ENCODE measurements around the gene FRYL.
"Not testable (repeated sequence)": the region's sequence is repeated elsewhere in the genome, so short reads cannot be mapped to it uniquely, and the experiment has no call there.

The FRYL gene

DNA sequence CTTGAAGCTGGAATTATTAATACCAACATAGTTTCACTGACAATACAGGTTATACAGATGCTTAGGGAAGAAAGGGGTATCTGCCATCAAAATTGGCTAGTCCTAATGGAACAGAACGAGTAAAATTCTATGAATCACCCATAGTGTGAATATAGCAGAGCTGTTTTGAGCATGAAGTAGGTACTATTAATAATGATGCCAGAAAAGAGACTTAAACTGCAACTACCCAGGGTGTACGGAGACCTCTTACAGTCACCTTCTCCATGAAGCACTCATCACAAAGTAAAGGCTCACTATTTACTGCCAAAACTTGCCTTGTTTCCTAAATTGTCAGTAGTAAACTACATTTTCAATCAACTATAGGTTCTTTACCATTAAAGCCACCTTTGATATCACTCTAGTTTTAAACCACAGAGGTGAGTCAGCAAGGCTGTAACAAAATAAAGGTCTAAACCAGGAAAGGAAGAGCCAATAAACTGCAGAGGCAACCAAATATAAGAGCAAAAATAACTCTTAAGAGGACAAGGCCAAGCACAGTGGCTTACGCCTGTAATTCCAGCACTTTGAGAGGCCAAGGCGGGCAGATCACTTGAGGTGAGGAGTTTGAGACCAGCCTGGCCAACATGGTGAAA, 114.4 kb downstream of the FRYL start:
- no peak for DNase-seq (ENCODE audit: low read depth in 1 of 2, low spot score in 1 of 2)

- DNase-seq (ENCODE audit: low read depth in 1 of 2, low spot score in 1 of 2) = no peak
Observed at GRCh38 chr4:48664938-48665337, 115.1 kb downstream of the FRYL start.

- DNase-seq (ENCODE audit: low read depth in 1 of 2, low spot score in 1 of 2) = no peak
Observed at GRCh38 chr4:48661391-48661790, 118.7 kb downstream of the FRYL start.

DNA sequence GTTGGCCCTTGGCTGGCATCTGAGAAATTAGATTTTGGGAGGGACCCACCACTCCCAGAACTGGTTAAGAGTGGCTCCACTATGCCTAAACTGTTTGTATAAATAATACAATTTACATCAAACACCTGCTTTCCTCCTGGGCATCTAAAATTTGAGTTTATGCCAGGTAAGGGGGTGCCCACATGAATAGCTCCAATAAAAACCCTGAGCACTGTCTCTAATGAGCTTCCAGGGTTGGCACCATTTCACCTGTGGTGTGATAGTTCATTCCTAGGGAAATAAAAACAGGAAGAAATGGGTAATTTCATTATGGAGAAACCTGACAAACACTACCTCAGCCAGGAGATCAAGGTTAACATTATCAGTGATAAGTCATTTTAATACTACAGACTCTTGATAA, 119.7 kb downstream of the FRYL start:
- DNase-seq (ENCODE audit: low read depth in 1 of 2, low spot score in 1 of 2) = no peak

DNA sequence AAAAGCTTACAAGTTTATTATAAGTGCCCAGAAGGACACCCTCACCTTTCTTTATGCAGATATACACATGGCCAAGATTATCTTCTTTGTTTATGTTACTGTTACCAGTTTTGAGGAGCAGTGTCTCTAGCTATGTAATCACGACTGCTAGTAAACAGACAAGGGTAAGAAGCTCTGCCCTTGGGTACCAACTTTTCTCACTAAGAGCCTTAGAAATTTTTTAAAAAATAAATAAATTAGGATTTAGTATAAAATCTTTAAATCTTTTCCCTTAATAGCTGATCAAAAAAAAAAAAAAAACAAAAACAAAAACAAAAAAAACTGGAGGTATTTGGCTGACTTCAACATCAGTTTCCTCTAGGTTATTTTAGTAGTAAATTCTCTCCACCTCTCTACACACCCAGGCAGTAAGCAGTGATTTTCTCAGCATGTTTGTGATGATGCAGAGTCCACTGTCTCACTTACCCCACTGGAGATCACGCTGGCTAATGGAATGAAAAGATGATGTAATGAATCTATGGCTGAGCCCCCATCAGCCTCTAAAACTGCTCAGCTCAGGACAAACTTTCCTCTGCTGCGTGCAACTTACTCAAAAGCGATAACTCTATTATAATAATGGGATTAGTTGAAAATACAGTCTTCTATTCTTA, 125.9 kb downstream of the FRYL start:
- DNase-seq (ENCODE audit: low read depth in 1 of 2, low spot score in 1 of 2) = no peak

DNA sequence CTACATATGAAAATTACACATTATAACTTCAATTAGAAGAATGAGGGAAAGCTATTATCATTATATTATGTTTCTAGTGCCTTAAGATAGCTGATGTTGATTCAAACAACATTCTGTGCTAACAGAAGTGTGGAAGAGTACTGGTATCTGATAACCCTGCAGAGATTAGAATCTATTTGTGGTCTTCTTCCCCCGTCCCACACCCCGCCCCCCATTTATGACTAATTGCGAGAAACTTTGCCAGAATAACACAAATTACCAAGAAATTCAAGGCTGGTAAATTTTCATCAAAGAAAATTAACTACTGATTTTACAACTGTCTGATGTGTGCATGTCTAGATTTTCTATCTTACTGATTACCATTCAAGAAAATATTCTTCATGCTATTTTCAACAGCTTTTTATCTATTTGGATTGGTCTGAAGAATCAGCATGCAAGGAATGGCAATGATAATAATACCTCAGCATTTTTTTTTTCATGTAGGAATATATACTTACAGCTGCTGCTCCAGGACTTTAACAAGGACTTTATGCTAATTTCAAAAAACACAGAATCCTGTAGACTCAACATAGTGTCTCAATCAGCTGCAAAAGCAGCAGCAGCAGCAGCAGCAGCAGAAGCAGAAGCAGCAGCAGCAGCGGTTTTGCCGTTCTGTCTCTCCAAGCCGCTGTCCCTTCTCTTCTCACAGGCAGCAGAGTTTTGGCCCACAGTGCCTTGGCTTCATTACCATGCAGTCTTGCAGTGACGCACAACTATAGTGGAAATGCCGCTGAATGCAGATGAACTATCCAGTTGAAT, 126.7 kb downstream of the FRYL start:
- DNase-seq (ENCODE audit: low read depth in 1 of 2, low spot score in 1 of 2) = peak in 1 of 2 donors; percentile 16

DNA sequence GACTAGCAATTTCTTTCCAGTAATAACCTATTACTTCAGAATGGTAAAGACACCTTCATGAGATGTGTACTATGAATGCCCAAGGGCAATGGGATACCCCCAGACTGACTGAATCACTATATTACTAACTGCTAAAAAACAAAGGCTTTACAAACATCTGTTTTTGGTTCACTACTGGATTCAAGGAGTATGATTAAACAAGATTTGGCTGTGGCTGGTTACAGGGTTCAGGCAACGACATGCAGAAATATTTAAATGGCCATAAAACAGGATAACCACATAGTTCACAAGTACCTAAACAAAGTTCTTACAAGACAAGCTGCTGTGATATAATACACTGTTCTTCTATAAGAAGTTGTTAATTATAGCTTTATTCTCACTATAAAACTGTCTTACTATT, 128.2 kb downstream of the FRYL start:
- no peak for DNase-seq (ENCODE audit: low read depth in 1 of 2, low spot score in 1 of 2)

GRCh38 chr4:48649505-48649904, 130.6 kb downstream of the FRYL start:
- no peak for DNase-seq (ENCODE audit: low read depth in 1 of 2, low spot score in 1 of 2)

GRCh38 chr4:48645225-48645794, 134.8 kb downstream of the FRYL start:
- no peak for DNase-seq (ENCODE audit: low read depth in 1 of 2, low spot score in 1 of 2)

GRCh38 chr4:48642421-48643374, 137.4 kb downstream of the FRYL start:
- no peak for DNase-seq (ENCODE audit: low read depth in 1 of 2, low spot score in 1 of 2)

DNA sequence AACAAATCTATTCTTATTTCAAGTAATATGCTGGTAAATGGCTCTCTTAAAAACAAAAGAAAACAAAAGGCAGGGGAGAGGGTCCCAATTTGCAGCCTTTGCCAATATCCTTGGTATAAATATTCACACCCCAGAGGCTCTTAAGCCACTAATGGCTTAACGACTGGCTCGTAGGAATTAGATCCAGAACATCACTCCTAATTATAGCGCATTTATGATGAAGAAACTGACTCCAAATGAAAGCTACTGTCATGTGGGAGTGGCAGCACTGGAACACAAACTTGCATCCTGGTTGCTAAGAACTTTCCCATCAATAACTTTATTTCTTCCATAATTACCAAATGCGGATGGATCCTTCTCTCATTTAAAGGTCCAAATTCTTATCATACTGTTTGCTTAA, 138.7 kb downstream of the FRYL start:
- no peak for DNase-seq (ENCODE audit: low read depth in 1 of 2, low spot score in 1 of 2)

DNA sequence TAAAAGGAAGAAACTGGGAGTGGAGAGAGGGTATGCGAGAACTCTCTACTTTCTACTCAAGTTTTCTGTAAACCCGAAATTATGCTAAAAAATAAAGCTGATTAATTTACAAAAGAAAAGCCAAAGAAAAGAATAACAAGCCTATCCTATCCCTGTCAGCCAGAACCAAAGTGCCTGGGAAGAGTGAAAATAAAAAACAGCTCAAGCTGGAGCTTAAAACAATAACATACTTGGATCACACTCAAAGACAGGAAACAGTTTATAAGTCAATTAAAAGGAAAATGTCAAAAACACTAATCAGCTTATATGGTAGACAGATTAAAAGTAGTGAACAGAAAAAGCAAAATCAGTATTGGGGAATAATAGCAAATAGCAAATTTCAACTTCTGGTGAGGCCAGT, 139.4 kb downstream of the FRYL start:
- DNase-seq (ENCODE audit: low read depth in 1 of 2, low spot score in 1 of 2) = no peak

DNA sequence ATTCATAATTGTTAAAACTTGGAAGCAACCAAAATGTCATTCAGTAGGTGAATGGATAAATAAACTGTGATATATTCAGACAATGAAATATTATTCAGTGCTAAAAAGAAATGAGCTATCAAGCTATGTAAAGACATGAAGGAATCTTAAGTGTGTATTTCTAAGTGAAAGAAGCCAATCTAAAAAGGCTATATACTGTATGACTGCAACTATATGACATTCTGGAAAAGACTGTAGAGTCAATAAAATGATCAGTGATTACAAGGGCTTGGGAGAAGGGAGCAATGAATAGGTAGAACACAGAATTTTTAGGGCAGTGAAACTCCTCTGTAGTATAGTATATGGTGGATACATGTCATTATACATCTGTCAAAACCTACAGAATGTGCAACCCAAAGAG, 139.9 kb downstream of the FRYL start:
- no peak for DNase-seq (ENCODE audit: low read depth in 1 of 2, low spot score in 1 of 2)

- no peak for DNase-seq (ENCODE audit: low read depth in 1 of 2, low spot score in 1 of 2)
Observed at GRCh38 chr4:48639807-48640206, 140.3 kb downstream of the FRYL start.

DNA sequence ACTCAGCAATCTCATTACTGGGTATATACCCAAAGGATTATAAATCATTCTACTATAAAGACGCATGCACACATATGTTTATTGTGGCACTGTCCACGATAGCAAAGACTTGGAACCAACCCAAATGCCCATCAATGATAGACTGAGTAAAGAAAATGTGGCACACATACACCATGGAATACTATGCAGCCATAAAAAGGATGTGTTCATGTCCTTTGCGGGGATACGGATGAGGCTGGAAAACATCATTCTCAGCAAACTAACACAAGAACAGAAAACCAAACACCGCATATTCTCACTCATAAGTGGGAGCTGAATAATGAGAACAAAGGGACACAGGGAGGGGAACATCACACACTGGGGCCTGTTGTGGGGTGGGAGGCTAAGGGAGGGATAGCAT, 141.5 kb downstream of the FRYL start:
- DNase-seq (ENCODE audit: low read depth in 1 of 2, low spot score in 1 of 2) = not testable (repeated sequence)

GRCh38 chr4:48636911-48637310, 143.2 kb downstream of the FRYL start:
- DNase-seq (ENCODE audit: low read depth in 1 of 2, low spot score in 1 of 2) = no peak

- DNase-seq (ENCODE audit: low read depth in 1 of 2, low spot score in 1 of 2) = no peak
Observed at GRCh38 chr4:48635980-48636379, 144.1 kb downstream of the FRYL start.

GRCh38 chr4:48635310-48635709, 144.8 kb downstream of the FRYL start:
- DNase-seq (ENCODE audit: low read depth in 1 of 2, low spot score in 1 of 2) = peak in 1 of 2 donors; percentile 6

DNA sequence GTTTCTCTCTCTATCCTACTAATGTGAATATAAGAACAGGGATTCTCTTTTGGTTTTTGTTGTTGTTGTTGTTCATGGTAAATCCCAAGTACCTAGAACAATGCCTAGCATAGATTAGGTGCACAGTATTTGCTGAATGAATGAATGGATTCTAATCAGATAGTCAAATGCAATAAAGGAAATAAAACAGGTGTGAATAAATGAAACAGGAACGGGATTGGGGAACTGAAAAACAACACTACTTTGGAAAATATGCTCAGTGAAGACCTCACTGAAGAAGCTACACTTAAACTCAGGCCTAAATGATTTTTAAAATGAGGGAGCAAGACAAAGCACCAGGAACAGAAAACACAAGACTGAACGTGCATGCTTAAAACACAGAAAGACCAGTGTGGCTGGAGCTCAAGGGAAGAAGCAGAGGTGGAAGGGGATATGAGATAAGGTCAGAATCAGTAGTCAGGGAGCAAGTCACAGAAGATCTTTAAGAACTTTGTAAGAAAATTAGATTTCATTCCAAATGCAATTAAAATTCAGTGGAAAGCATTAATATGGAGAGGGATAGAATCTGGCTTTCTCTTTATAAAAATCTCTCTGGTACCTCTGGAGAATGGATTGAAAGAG, 145.3 kb downstream of the FRYL start:
- no peak for DNase-seq (ENCODE audit: low read depth in 1 of 2, low spot score in 1 of 2)

DNA sequence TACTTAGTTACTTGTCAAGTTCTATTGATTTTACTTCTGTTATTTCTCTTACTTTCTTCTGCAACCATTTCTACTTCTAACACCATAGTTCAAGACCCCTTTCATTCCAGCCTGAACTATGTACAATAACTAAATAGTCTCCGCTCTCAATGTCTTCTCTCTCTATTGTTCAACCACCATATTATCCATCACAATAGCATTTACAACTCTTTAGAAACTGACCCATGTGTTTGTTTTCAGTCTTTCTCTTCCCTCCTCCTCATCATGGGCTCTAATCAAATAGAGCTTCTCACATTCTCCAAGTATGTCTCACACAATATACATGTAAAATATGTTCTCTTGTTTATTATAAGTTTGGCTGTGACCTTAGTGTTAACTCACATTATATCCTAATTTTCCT, 146.4 kb downstream of the FRYL start:
- DNase-seq (ENCODE audit: low read depth in 1 of 2, low spot score in 1 of 2) = no peak

All from stimulated activated CD4-positive, alpha-beta T cell treated with anti-CD3 and anti-CD28 coated beads, Interleukin-15, amount 100 ng/mL, for 1 hour (primary cell).